NCI-H1092 (cell line): ENCODE results near the gene MAP4.
"Not testable (repeated sequence)": the region's sequence is repeated elsewhere in the genome, so short reads cannot be mapped to it uniquely, and the experiment has no call there.

Experiments used
- DNase-seq: peaks from one replicate; lab custom pipeline; 2025; lab: John Stamatoyannopoulos, UW

MAP4 gene, protein sequence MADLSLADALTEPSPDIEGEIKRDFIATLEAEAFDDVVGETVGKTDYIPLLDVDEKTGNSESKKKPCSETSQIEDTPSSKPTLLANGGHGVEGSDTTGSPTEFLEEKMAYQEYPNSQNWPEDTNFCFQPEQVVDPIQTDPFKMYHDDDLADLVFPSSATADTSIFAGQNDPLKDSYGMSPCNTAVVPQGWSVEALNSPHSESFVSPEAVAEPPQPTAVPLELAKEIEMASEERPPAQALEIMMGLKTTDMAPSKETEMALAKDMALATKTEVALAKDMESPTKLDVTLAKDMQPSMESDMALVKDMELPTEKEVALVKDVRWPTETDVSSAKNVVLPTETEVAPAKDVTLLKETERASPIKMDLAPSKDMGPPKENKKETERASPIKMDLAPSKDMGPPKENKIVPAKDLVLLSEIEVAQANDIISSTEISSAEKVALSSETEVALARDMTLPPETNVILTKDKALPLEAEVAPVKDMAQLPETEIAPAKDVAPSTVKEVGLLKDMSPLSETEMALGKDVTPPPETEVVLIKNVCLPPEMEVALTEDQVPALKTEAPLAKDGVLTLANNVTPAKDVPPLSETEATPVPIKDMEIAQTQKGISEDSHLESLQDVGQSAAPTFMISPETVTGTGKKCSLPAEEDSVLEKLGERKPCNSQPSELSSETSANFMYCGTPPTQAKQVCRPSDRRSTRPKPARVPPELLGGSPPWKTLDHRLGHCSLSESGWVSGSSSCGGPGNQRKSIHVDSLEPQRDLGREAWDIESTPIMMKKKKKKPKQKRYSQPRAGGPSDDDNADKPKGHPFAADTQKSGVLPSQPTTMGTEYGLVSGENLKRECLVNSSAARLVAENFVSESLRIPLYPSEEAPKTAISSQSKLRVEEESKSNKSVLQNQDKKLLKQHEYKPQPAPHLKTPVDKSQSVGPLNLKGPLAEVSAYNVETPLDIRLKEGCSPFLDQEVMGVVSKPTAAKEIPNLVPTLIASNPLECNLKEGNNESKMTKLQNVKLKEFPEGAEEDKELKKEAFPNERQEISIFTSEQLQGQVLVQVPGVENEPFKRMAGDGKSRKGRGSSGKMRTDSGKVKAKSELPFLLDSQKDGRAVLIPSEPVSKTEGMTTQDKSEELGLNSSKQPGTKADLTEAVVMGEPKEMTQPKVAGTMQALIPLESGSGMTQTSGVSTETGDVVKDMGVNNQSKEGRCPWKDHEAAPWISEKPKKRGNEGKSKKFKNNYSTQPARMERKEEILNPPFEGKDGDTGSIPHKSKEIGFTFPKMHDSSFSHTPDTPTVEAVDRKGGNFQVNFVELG (N-terminal part only)

GRCh38 chr3:48016301-48016973 is at the start of gene MAP4:
MAP4 (minus strand) TSS chr3:48016416; CDS start chr3:47998860, 17,556 bp downstream.
- DNase-seq = no peak

- DNase-seq = no peak
These were observed 48.8 kb upstream of the MAP4 start for GRCh38 chr3:48065035-48065434.

DNA sequence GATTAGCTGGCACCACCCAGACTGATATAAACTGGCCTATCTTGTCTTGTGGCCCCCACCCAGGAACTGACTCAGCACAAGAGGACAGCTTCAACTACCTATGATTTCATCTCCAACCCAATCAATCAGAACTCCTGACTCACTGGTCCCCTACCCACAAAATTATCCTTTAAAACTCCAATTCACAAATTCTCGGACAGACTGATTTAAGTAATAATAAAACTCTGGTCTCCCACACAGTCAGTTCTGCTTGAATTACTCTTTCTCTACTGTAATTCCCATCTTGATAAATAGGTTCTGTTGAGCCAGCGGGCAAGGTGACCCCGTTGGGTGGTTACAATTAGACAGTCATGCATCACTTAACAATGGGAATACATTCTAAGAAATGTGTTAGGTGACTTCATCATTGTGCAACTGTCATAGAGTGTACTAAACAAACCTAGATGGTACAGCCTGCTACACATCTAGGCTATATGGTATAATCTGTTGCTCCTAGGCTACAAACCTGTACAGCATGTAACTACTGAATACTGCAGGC is 48.1 kb upstream of the MAP4 start:
- no peak for DNase-seq

DNA sequence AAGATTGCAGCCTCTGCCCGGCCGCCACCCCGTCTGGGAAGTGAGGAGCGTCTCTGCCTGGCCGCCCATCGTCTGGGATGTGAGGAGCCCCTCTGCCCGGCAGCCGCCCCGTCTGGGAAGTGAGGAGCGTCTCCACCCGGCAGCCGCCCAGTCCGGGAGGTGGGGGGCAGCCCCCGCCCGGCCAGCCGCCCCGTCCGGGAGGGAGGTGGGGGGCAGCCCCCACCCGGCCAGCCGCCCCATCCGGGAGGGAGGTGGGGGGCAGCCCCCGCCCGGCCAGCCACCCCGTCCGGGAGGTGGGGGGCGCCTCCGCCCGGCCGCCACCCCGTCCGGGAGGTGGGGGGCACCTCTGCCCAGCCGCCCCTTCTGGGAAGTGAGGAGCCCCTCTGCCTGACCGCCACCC is 45.4 kb upstream of the MAP4 start:
- not testable (repeated sequence) for DNase-seq

DNA sequence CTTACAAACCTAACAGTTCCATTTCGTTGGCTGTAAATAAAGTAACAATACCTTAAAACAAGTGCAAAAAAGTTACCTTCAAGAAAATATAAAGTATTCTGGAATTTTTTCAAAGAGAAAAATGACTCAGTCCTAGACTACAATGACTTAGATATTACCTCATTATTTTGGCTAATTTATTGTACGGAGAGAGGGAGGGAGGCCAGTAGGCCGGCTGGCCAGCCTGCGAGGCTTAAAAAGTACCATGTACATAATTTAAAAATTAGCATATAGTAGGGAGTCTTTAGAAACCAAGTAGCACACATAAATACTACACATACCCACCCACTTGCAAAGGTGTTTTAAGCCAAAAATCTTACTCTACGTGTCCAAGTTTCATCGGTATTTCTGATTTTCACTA is 41.9 kb upstream of the MAP4 start:
- no peak for DNase-seq

DNA sequence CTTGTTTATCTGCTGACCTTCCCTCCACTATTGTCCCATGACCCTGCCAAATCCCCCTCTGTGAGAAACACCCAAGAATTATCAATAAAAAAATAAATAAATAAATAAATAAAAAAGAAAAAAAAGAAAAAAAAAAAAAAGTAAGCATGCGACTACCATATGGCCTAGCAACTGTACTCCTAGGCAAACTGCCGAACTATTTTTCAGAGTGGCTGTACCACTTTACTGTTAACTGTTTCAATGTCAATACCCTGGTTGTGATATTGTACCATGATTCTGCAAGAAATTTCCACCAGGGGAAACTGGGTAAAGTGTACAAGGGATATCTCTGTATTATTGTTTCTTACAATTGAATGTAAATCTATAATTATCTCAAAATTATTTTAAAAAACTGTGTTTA is 41.3 kb upstream of the MAP4 start:
- DNase-seq = no peak

GRCh38 chr3:48047841-48048464 is 31.7 kb upstream of the MAP4 start:
- no peak for DNase-seq

- no peak for DNase-seq
These were observed 26.0 kb upstream of the MAP4 start for GRCh38 chr3:48042071-48042760.

DNA sequence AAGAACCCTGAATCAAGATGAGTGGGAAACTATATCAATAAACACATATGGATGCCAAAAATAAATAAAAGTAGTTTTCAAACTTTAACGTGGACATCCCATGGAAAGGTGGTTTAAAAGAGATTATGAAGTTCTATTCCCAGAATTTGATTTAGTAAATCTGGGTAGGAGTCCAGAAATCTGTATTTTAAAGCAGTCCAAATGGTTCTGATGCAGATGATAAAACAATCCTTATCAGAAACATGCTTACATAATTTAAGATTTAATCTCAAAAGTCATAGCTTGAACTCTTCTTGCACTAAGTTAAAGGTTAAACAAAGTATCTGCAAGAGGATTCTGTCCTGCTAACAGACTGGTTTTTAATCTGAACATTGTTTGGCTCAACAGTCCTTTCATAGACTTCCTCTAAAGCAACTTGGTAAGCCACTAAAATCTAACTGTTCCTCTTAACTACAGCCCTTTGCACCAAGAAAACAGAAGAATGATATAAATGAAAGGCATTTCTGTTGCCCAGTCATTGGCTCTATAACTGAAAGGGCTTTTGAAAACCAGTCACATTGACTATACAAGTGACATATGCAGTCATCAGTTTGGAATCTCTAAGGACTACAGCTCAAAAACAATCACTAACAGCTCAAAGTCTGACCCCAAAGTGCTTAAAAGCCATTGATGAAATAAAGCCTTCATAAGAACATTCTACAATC is 23.4 kb upstream of the MAP4 start:
- DNase-seq = no peak

GRCh38 chr3:48038971-48039481 is 22.8 kb upstream of the MAP4 start:
- no peak for DNase-seq

DNA sequence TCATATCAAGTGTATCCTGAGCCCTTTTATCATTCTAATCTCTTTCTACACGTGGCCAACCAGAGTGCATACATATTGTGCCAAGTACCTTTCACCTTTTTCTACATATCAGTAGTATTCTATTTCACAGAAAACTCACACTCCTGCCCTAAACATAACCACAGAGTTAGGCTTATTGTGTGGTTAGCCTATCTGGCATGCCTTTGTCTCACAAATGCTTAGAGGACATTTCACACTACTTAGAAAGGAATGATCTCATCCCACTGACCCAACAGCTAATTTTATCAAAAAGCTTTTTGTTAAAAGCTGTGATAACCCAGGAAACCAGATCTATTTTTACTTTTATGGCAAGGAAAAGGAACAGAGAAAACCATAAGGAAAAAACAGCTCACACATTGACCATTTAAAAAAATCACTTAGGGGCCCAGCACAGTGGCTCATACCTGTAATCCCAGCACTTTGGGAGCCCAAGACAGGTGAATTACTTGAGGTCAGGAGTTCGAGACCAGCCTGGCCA is 17.8 kb upstream of the MAP4 start:
- DNase-seq = no peak

DNA sequence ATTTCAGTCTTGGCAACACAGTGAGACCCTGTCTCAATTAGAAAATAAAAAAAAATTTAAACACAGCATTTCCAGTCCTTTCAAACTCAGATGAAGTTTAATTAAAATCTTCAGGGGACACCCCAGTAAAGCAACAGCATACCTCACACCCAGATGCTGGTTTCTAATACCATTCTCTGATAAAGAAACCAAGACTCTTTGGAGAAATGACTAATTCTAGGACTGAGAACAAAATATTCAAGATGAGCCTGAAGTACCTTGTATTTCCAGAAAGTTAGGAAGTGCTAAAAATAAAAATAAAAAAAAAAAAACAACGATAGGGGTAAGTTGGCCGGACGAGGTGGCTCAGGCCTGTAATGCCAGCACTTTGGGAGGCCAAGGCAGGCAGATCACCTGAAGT is 14.0 kb upstream of the MAP4 start:
- no peak for DNase-seq

- no peak for DNase-seq
These were observed 11.0 kb upstream of the MAP4 start for GRCh38 chr3:48026951-48027908.

- DNase-seq = no peak
These were observed 9.9 kb upstream of the MAP4 start for GRCh38 chr3:48026098-48026497.

- DNase-seq = no peak
These were observed 8.2 kb upstream of the MAP4 start for GRCh38 chr3:48024401-48024800.

GRCh38 chr3:48023377-48023776 is 7.2 kb upstream of the MAP4 start:
- DNase-seq = no peak

- DNase-seq = no peak
These were observed 6.0 kb upstream of the MAP4 start for GRCh38 chr3:48022178-48022577.

DNA sequence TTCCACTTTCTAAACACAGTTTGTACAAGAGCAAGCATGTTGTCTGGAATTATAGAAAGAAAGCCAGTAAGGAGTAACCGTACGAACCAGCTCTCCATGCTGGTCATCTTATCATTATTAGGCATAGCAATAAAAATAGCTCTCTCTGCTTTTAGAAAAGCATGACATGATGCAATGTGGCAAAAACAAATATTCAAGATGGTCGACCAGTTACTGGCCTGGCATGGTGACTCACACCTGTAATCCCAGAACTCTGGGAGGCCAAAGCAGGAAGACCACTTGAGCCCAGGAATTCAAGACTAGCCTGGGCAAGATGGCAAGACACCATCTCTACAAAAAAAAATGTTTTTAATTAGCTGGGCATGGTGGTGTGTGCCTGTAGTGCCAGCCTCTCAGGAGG is 2.6 kb upstream of the MAP4 start:
- no peak for DNase-seq
